Right lobe of liver (tissue), 6 donors: ENCODE data around the gene ALK. TPM values are rescaled to one million over a fixed set of nuclear protein-coding genes. Genes with fewer than 3 reads are reported as not detected.

Source experiments
- ATAC-seq, 4 donors: fragments of 200-7000 bp; cut with Tn5 transposase; one replicate each; pipeline ENCODE4 v1.9.1; 2020; ENCODE audit warnings: mild to moderate bottlenecking in 4 of 4, moderate library complexity in 4 of 4
- DNase-seq, 3 donors: peaks; one replicate each; pipeline ENCODE4 v3.0.0-alpha.2; 2020
- H3K27ac ChIP-seq, 3 donors: fragments of 200-600 bp; one replicate each; pipeline ENCODE4 v1.8.0; 2022
- H3K27me3 ChIP-seq, 2 donors: fragments of 200-600 bp; one replicate each; pipeline ENCODE4 v1.8.0; 2022
- H3K36me3 ChIP-seq, 4 donors: fragments of 200-600 bp; sonication (generic) in 1 of 4; one replicate each; pipeline versions ENCODE4 v1.5.1 to v1.8.0; 2017 to 2022; ENCODE audit warnings: control low read depth in 1 of 4
- H3K4me1 ChIP-seq, 4 donors: fragments of 200-600 bp; sonication (generic) in 1 of 4; one replicate each; pipeline versions ENCODE4 v1.5.1 to v1.8.0; 2017 to 2022; ENCODE audit warnings: control low read depth in 1 of 4
- H3K4me3 ChIP-seq, 3 donors: fragments of 200-600 bp; one replicate each; pipeline ENCODE4 v1.8.0; 2022
- H3K9me3 ChIP-seq, 4 donors: fragments of 200-600 bp; sonication (generic) in 1 of 4; one replicate each; pipeline versions ENCODE4 v1.5.1 to v1.8.0; 2017 to 2022; ENCODE audit warnings: control low read depth in 1 of 4
- CTCF ChIP-seq, 4 donors: fragments of 200-600 bp in 3 of 4; fragments of 450-650 bp in 1 of 4; IDR thresholded peaks; one replicate each; pipeline versions ENCODE4 v1.5.1 to v1.8.0; 2016 to 2022; ENCODE audit warnings: antibody characterized with exemption in 4 of 4, mild to moderate bottlenecking in 2 of 4
- POLR2A ChIP-seq: fragments of 450-650 bp; IDR thresholded peaks from one replicate; pipeline ENCODE4 v1.6.1; 2017; ENCODE audit warnings: antibody characterized with exemption, mild to moderate bottlenecking
- WGBS: methylation state at CpG from one replicate; pipeline ENCODE4 v1.1.6; 2018; ENCODE audit warnings: low coverage, low lambda C conversion rate; ENCODE audit not compliant: insufficient coverage; ENCODE audit errors: missing lambda C conversion rate; 5-methylcytosine and 5-hydroxymethylcytosine counted together
- intact Hi-C, 2 donors: fragments of 100-400 bp; cut with DNase I; formaldehyde crosslinking; loops; one replicate each; pipeline versions ENCODE4 v1.11.2 to v1.14.1; 2022
- total RNA-seq, 6 experiments: library from RNA; depleted of rRNA in 2 of 6; stranded (reverse); fragments of >200 nt in 2 of 6; fragmentation: NEBNext Ultra II Directional in 3 of 6; extraction: Animal tissue kit (Norgen Biotek cat#: 25700) in 3 of 6; gene quantifications; one replicate each; pipeline versions ENCODE4 v1.1.0 to v1.2.4, GENCODE V29; 2016 to 2023
- donor health status: DM: no; HTN: yes; CAD: no.
- donor health status: DM: no; HTN: no; CAD: no.
- donor health status: DM: no; HTN: no; CAD: no.
- donor health status: DM: no; HTN: yes; CAD: no.
- donor health status: DM: no; HTN: yes; CAD: no.

ALK gene
- total RNA-seq, 6 experiments from 2014 or later = 0.04 to 0.06 TPM; not detected in 4

DNA sequence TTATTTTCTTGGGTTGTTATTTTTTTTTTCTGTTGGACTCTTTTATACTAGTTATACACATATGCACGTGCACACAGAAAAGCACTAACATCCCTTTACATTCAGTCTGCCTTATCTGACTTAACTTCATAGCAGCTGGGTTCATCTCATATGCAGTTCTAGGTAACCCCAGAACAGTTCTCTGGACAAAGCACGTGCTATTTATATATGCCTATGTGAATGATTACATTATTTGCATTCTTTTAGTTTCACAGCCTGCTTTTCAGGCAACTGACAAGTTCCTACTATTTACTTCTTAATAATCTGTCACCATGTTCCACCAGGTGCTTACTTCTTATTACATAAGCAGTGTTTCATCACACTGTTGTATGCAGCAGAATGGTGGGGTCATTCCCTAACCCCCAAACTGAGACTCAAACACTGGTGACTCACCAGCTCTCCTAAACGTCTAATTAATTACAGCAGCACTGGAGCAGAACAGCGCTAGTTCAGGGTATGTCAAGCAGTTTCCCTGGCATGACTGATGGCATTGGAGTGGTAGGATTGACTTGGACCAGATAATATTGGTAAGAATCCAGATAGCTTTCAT is 433.3 kb downstream of the ALK start:
- DNase-seq (no peak), ATAC-seq (no peak)
- WGBS = 65% methylated on average over 4 of the region's 4 CpGs
- H3K9me3 ChIP-seq = no peaks in the 10 kb centered on the region
- no peak overlapping the region for H3K27ac ChIP-seq
- H3K4me3 ChIP-seq = no peak overlapping the region
- H3K27me3 ChIP-seq = no peaks in the 10 kb centered on the region
- TF ChIP-seq POLR2A (no peak), CTCF (IDR thresholded peaks at IDR 0.05) (no peak)
- no peaks in the 10 kb centered on the region for H3K36me3 ChIP-seq
- intact Hi-C loops = no loop called here
- no peaks in the 10 kb centered on the region for H3K4me1 ChIP-seq

- no peaks in the 10 kb centered on the region for H3K9me3 ChIP-seq
- intact Hi-C loops = no loop called here
- H3K4me3 ChIP-seq = no peak overlapping the region
- H3K27ac ChIP-seq = no peak overlapping the region
- WGBS = 50% methylated on average over 3 of the region's 3 CpGs
- no peaks in the 10 kb centered on the region for H3K4me1 ChIP-seq
- no peaks in the 10 kb centered on the region for H3K27me3 ChIP-seq
- no peaks in the 10 kb centered on the region for H3K36me3 ChIP-seq
- DNase-seq = no peak
- ATAC-seq = no peak
- TF ChIP-seq POLR2A = no peak
- no peak for TF ChIP-seq CTCF (IDR thresholded peaks at IDR 0.05)
These were observed 435.8 kb downstream of the ALK start for GRCh38 chr2:29485631-29486030.

GRCh38 chr2:29485117-29485516 is 436.3 kb downstream of the ALK start:
- DNase-seq (no peak), ATAC-seq (no peak)
- no peak for TF ChIP-seq POLR2A
- no peak for TF ChIP-seq CTCF (IDR thresholded peaks at IDR 0.05)
- Histone ChIP-seq H3K9me3 (no peaks in the 10 kb centered on the region), H3K27me3 (no peaks in the 10 kb centered on the region), H3K27ac (no peak overlapping the region), H3K4me1 (no peaks in the 10 kb centered on the region), H3K4me3 (no peak overlapping the region), H3K36me3 (no peaks in the 10 kb centered on the region)
- intact Hi-C loops = no loop called here

DNA sequence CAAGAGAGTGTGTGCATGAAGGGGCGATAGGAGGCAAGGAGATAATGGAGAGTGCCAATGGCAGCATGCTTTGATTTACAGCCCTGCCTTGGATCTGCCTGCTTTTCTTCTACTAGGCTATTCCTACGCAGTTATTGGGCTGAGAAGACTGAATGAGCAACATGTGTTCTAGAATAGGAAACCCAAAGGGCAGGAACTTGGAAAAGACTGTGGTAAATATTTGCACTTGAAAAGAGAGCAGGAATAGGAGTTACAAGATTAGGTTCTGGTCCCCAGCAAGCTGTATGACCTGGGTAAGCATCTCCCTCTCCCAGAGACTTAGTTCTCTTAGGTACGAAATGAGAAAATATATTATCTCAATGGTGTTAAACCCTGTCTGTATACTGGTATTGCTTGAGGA is 438.5 kb downstream of the ALK start:
- 84% methylated on average over 3 of the region's 3 CpGs for WGBS
- intact Hi-C loops = no loop called here

More for the DNA sequence above, 438.5 kb downstream of the ALK start:
- H3K36me3 ChIP-seq = no peaks in the 10 kb centered on the region
- no peaks in the 10 kb centered on the region for H3K4me1 ChIP-seq
- H3K27me3 ChIP-seq = no peaks in the 10 kb centered on the region
- no peak overlapping the region for H3K27ac ChIP-seq
- no peak for DNase-seq
- no peaks in the 10 kb centered on the region for H3K9me3 ChIP-seq
- no peak for ATAC-seq
- no peak overlapping the region for H3K4me3 ChIP-seq
- TF ChIP-seq POLR2A (no peak), CTCF (IDR thresholded peaks at IDR 0.05) (no peak)
